Activated T-cell treated with anti-CD3 and anti-CD28 coated beads, Interleukin-2, amount 50 U/mL, for 24 hours (primary cell): ENCODE results near the gene ANKFY1.

Experiments used
- DNase-seq: peaks from one replicate; pipeline ENCODE4 v3.0.0-alpha.2; 2020
- H3K27ac Mint-ChIP-seq: 2 replicates; pipeline ENCODE4 v1.8.0; 2020; ENCODE audit warnings: mild to moderate bottlenecking, mixed read lengths
- H3K27me3 Mint-ChIP-seq: 2 replicates; pipeline ENCODE4 v1.8.0; 2020; ENCODE audit warnings: mixed read lengths
- H3K36me3 Mint-ChIP-seq: 2 replicates; pipeline ENCODE4 v1.8.0; 2020; ENCODE audit warnings: low read depth, mixed read lengths
- H3K4me1 Mint-ChIP-seq: 2 replicates; pipeline ENCODE4 v1.8.0; 2020; ENCODE audit warnings: low read depth, mixed read lengths
- H3K4me3 Mint-ChIP-seq: 2 replicates; pipeline ENCODE4 v1.8.0; 2020; ENCODE audit warnings: mild to moderate bottlenecking, moderate library complexity, mixed read lengths
- H3K9me3 Mint-ChIP-seq: 2 replicates; pipeline ENCODE4 v1.8.0; 2020; ENCODE audit warnings: mixed read lengths

The ANKFY1 gene, protein sequence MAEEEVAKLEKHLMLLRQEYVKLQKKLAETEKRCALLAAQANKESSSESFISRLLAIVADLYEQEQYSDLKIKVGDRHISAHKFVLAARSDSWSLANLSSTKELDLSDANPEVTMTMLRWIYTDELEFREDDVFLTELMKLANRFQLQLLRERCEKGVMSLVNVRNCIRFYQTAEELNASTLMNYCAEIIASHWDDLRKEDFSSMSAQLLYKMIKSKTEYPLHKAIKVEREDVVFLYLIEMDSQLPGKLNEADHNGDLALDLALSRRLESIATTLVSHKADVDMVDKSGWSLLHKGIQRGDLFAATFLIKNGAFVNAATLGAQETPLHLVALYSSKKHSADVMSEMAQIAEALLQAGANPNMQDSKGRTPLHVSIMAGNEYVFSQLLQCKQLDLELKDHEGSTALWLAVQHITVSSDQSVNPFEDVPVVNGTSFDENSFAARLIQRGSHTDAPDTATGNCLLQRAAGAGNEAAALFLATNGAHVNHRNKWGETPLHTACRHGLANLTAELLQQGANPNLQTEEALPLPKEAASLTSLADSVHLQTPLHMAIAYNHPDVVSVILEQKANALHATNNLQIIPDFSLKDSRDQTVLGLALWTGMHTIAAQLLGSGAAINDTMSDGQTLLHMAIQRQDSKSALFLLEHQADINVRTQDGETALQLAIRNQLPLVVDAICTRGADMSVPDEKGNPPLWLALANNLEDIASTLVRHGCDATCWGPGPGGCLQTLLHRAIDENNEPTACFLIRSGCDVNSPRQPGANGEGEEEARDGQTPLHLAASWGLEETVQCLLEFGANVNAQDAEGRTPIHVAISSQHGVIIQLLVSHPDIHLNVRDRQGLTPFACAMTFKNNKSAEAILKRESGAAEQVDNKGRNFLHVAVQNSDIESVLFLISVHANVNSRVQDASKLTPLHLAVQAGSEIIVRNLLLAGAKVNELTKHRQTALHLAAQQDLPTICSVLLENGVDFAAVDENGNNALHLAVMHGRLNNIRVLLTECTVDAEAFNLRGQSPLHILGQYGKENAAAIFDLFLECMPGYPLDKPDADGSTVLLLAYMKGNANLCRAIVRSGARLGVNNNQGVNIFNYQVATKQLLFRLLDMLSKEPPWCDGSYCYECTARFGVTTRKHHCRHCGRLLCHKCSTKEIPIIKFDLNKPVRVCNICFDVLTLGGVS

DNA sequence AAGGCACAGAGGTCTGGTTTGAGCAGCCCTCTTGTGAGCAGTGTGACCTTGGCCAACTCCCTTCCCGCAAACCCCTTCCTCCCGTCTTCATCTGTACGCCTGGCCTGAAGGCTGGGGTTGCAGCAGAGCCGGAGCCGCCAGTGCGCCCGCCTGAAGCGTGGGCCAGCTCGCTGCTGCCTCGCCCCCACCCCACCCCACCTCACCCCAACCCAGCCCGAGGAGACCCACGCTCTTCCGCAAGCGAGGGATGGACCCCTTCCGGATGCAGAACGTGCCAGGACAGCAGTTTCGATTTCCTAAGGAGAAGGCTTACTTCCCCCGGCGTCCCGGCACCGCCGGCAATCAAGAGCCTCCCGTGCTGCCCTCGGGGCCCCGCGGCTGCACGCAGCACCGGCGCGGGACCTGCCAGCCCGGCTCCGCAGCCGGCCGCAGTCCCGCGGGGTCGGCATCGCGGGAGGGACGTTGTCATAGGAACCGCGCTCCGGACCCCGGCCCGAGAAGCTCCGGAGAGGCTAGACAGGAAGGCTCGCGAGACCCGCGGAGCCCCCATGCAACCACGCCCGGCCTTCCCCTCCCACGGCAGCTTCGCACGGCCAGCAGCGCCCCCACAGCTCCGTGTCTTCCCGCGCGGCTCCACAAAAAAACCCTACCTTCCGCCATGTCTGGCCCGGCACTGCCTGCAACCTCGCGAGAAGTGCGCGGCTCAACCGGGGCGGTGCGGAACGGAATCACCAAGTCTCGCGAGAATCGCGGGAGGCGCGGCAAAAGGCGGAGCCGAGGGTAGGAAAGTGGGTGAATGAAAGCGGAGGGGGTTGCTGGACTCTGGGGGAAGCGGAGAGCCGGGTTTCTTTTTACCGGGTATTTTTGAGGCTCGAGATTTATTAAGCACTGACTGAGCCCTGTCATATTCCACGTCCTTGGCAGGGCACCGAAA lies at the start of gene ANKFY1:
Gene ANKFY1, minus strand, starts transcription at position 698 of the 934 bp plus-strand sequence. Its CDS starts 38 bp downstream, at position 660.
- peaks cover 61% of the 10 kb centered on the region for H3K36me3 Mint-ChIP-seq
- peaks cover 43% of the 10 kb centered on the region for H3K4me1 Mint-ChIP-seq
- H3K9me3 Mint-ChIP-seq: peaks cover 7% of the 10 kb centered on the region
- peak; percentile 99 for DNase-seq
- no peaks in the 10 kb centered on the region for H3K27me3 Mint-ChIP-seq
- H3K4me3 Mint-ChIP-seq: peak within 1 kb of the TSS; percentile 90
- peak within 1 kb of the TSS; percentile 94 for H3K27ac Mint-ChIP-seq

DNA sequence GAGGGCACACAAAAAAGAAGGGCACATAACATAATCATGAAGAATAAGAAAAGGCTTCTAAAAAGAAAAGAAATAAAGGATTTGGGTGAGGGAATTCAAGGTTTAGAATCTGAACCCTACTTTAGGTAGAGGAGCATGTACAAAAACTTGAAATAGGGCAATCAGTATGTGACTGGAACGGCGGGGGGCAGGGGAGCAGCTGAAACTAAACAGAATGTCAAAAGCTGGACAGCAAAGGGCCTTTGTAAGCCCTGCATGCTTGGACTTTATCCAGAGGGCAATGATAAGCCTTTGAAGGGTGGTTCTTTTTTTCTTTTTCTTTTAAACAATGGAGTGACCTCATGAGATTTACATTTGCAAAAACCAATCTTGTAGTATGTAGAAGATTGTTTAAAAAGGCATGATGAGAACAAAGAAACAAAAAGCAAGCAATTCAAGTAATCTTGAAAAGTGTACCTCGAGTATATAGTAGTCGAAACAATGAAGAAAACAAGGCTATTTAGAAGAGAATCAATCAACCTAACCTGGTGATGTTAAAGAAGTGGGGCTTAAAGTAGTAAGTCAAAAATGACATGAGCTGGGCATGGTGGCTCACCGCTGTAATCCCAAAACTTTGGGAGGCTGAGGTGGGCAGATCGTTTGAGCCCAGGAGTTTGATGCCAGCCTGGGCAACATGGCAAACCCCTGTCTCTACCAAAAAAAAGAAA lies 46.7 kb upstream of the ANKFY1 start:
- H3K36me3 Mint-ChIP-seq: peaks cover 28% of the 10 kb centered on the region
- H3K9me3 Mint-ChIP-seq: no peaks in the 10 kb centered on the region
- no peak overlapping the region for H3K4me3 Mint-ChIP-seq
- peaks cover 68% of the 10 kb centered on the region for H3K4me1 Mint-ChIP-seq
- peak overlapping the region; percentile 73 for H3K27ac Mint-ChIP-seq
- no peak for DNase-seq
- no peaks in the 10 kb centered on the region for H3K27me3 Mint-ChIP-seq

DNA sequence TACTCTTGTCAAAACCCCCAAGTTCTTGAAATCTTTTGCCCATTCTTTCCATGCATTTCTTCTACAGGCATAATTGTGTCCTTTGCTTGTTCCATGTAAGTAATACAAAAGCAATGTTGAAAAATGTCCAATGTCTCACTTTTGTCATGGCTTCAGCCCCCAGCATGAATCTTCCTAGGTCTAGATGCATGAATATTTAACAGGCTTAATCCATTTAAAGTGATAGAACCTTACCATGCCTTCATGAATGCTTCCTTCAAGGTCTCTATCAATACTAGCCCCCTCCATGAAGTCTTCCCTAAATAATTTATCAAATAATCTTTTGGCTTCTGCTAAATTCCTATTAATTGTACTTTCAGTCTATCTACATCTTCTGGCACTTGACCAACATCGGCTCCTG lies 46.1 kb upstream of the ANKFY1 start:
- no peak overlapping the region for H3K4me3 Mint-ChIP-seq

DNA sequence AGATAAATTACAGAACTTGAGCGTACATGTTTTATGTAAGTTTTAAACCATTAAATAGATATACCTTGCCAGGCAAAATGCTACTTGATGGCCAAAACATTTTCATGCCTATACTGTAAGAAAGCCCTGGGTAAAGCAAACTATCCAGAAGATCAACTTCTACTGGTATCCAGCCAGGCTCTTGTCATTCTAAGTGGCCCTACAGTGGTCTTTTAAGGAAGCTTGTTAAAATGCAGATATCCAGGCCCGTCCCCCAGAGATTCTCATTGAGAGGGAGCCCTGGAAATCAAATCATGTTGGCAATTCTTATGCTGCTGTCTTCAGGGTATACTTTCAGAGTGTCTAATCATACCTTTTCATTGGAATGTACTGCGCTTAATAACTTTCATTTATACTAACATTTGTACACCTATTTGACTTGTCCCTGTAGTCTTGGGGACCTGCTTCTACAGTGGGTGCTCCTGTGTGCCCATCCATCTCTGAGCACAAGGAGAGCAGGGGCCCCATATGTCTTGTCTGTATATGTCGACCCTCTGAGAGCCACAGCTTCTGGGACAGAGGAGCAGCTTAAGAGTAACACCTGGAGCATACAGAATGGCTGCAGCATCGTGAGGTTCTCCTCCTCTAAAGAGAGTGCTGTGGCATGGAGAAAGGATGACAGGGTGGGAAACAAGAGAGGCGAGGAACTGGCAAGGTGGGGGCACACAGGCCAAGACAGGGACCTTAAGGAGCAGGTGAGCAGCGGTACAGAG lies 43.6 kb upstream of the ANKFY1 start:
- H3K4me3 Mint-ChIP-seq: no peak overlapping the region
- no peaks in the 10 kb centered on the region for H3K9me3 Mint-ChIP-seq
- peaks cover 51% of the 10 kb centered on the region for H3K36me3 Mint-ChIP-seq
- DNase-seq: no peak
- peak overlapping the region; percentile 63 for H3K27ac Mint-ChIP-seq
- peaks cover 53% of the 10 kb centered on the region for H3K4me1 Mint-ChIP-seq
- no peaks in the 10 kb centered on the region for H3K27me3 Mint-ChIP-seq

More for the DNA sequence above, 46.1 kb upstream of the ANKFY1 start:
- Mint-ChIP-seq H3K9me3 (no peaks in the 10 kb centered on the region), H3K36me3 (peaks cover 31% of the 10 kb centered on the region), H3K27ac (peak overlapping the region; percentile 73), H3K4me1 (peaks cover 66% of the 10 kb centered on the region), H3K27me3 (no peaks in the 10 kb centered on the region)
- DNase-seq: no peak

DNA sequence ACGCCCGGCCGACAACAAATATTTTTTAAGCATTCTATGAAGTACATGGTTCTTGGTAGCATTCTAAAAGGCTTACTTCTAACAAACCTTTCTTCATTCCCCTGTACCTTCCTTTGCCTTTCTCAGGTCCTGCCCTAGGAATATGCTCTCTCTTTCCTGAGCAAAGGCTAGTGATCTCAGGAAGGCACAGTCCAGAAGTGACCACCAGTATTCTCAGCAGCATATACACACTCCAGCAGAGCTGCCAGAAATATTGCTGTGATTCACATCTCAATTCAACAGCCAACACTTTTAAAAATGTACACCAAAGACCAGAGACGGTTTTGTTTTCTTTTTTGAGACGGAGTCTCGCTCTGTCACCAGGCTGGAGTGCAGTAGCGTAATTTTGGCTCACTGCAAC lies 41.4 kb upstream of the ANKFY1 start:
- DNase-seq: no peak
- Mint-ChIP-seq H3K4me1 (peaks cover 36% of the 10 kb centered on the region), H3K27ac (no peak overlapping the region), H3K36me3 (peaks cover 63% of the 10 kb centered on the region), H3K4me3 (no peak overlapping the region), H3K9me3 (no peaks in the 10 kb centered on the region), H3K27me3 (no peaks in the 10 kb centered on the region)

DNA sequence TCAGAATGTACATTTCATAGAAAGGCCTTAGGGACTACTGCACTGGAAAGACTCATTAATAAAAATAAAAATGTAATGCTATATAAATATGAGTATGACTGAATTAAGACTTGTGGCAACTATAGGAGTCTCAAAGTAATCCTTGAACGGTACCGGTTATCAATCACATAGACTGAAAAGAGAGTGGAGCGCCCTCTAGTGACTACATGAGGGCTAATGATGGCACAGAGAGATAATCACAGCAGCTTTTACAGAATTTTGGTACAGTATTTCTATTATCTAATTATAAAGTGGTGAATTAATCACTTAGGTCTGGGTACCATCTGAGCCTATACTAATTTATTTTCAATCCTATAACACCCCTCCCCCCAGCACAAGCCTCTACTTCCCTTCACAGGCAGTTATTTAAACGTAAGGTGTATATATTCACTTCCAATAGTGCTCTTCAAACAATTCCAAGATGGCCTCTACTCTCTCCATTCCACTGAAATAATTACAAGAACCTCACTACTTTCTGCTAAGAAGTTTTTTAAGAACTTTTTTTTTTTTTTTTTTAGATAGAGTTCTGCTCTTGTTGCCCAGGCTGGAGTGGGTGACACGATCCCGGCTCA lies 40.7 kb upstream of the ANKFY1 start:
- DNase-seq: no peak
- H3K27ac Mint-ChIP-seq: no peak overlapping the region

DNA sequence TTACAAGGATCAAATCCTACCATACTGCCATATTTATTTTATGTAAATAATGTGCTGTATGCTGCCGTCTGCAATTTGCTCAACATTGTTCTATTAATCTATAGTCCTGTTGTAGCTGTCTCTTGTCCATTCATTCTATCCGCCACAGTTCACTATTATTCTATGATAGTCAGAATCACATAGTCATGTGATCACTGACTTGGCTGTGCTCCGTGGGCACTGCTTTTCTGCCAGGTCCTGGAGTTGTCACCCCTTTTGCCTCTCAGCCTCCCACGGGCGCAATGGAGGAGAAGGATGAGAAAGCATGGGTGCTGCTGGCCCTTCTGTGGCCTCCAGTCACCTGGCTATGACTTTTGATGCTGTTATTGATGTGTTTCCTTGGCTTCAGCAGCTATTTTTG lies 37.3 kb upstream of the ANKFY1 start:
- peaks cover 78% of the 10 kb centered on the region for H3K36me3 Mint-ChIP-seq
- H3K27ac Mint-ChIP-seq: no peak overlapping the region
- no peaks in the 10 kb centered on the region for H3K27me3 Mint-ChIP-seq
- no peaks in the 10 kb centered on the region for H3K9me3 Mint-ChIP-seq
- DNase-seq: no peak
- H3K4me3 Mint-ChIP-seq: no peak overlapping the region
- peaks cover 25% of the 10 kb centered on the region for H3K4me1 Mint-ChIP-seq

More for the DNA sequence above, 40.7 kb upstream of the ANKFY1 start:
- Mint-ChIP-seq H3K9me3 (no peaks in the 10 kb centered on the region), H3K36me3 (peaks cover 65% of the 10 kb centered on the region), H3K4me3 (no peak overlapping the region), H3K27me3 (no peaks in the 10 kb centered on the region), H3K4me1 (peaks cover 29% of the 10 kb centered on the region)

DNA sequence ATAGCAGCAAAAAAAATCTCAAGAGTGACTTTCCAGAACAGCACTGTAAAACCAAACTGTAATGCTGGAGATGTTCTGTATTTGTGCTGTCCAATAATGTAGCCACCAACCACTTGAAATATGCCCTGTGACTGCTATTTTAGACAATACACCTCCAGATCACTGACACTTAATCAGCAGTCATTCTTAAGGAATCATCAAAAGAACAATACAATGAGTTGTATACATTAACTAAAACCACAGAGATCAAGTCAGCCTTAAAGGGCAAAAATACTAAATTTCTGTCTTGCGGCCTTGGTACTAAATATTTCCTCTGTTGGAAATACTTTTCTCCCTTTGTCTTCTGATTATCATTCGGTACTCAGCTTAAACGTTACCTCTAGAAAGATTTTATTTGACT lies 33.6 kb upstream of the ANKFY1 start:
- H3K9me3 Mint-ChIP-seq: no peaks in the 10 kb centered on the region
- no peak overlapping the region for H3K4me3 Mint-ChIP-seq
- peaks cover 79% of the 10 kb centered on the region for H3K36me3 Mint-ChIP-seq
- H3K27ac Mint-ChIP-seq: no peak overlapping the region
- no peak for DNase-seq
- H3K27me3 Mint-ChIP-seq: no peaks in the 10 kb centered on the region
- peaks cover 18% of the 10 kb centered on the region for H3K4me1 Mint-ChIP-seq

DNA sequence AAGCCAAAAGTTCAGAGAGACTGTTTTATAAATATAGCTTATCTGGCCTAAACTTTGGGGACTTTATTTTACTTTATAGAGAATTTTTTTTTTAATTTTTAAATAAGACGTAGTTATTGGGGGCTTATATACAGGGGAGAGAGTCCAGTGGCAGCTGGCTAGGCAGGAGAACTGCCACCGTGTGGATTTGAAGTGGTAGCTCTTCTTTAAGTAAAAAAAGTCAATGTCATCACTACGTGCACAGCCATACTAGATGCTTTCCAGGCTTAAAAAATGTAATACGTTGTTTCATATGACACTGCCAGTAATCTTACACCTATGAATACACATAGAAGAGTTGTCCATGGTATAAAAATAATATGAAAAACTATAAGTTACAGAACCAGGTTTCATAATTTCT lies 31.9 kb upstream of the ANKFY1 start:
- Mint-ChIP-seq H3K36me3 (peaks cover 78% of the 10 kb centered on the region), H3K9me3 (no peaks in the 10 kb centered on the region), H3K27ac (no peak overlapping the region), H3K4me3 (no peak overlapping the region), H3K4me1 (peaks cover 16% of the 10 kb centered on the region), H3K27me3 (no peaks in the 10 kb centered on the region)
- no peak for DNase-seq

DNA sequence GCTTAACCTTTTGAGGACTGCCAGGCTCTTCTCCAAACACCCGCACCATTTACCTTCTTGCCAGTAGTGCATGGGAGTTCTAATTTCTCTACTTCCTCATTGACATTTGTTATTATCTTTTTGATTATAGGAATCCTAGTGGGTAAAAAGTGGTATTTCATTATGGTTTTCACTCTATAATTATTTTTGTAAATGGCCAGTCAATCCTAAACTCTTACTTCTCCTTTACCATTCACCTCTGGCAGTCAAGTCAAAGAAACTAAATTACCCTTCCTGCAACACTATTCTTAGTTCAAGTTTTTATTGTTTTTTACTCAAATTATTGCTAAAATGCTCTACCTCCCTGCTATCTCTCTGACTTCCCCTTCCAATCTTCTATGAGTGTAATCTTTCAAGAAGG lies 29.8 kb upstream of the ANKFY1 start:
- no peak for DNase-seq
- no peaks in the 10 kb centered on the region for H3K27me3 Mint-ChIP-seq
- peaks cover 14% of the 10 kb centered on the region for H3K4me1 Mint-ChIP-seq
- no peaks in the 10 kb centered on the region for H3K9me3 Mint-ChIP-seq
- peaks cover 81% of the 10 kb centered on the region for H3K36me3 Mint-ChIP-seq
- H3K4me3 Mint-ChIP-seq: no peak overlapping the region
- peak overlapping the region; percentile 55 for H3K27ac Mint-ChIP-seq

DNA sequence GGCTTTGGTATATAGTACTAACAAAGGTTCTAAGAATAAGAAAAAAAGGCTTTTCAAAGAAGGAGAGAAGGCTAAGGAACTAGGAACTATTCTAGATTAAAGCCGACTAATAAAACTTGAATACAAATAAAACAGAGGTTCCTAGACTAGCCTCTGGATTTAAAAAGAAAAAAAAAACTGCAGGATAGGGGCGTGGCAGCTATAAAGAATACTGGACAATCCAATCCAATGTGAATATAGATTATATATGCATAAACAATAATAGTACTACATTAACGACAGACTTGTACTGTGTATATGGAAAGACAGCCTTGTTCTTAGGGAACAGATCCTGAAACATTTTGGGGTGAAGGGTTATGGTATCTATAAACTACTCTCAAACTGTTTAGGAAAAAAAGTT lies 23.9 kb upstream of the ANKFY1 start:
- Mint-ChIP-seq H3K9me3 (no peaks in the 10 kb centered on the region), H3K36me3 (peaks cover 77% of the 10 kb centered on the region), H3K4me1 (no peaks in the 10 kb centered on the region), H3K27me3 (no peaks in the 10 kb centered on the region), H3K4me3 (no peak overlapping the region), H3K27ac (peak overlapping the region; percentile 29)
- DNase-seq: no peak

DNA sequence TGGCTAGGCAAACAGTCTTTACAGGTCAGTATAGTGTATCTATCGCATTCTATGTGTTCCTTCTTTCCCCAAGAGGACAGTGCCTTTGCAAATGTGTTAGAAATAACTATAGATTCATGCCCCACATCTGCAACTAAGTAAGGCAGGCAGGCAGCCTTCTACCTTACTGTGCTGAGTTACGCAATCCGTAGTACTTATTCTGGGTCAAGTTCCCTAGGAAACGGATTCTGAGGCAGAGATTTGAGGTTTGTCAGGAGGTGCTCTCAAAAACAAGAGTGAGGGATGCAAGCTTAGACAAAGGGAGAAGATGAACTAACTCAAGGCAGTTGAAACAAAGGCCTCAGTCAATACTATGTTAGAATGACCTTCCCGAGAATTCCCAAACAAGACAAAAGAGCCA lies 12.7 kb upstream of the ANKFY1 start:
- H3K36me3 Mint-ChIP-seq: peaks cover 66% of the 10 kb centered on the region

More for the DNA sequence above, 12.7 kb upstream of the ANKFY1 start:
- peak overlapping the region; percentile 56 for H3K27ac Mint-ChIP-seq
- H3K27me3 Mint-ChIP-seq: no peaks in the 10 kb centered on the region
- H3K4me3 Mint-ChIP-seq: no peak overlapping the region
- no peaks in the 10 kb centered on the region for H3K9me3 Mint-ChIP-seq
- peaks cover 9% of the 10 kb centered on the region for H3K4me1 Mint-ChIP-seq
- no peak for DNase-seq
